Measurements from ENCODE around the gene UBA6. TPM values are rescaled to one million over a fixed set of nuclear protein-coding genes. Genes with fewer than 3 reads are reported as not detected.

The UBA6 gene
- total RNA-seq, 1 experiment from 2014 or later: 72.2 TPM

GRCh38 chr4:67704843-67705242 lies 3.9 kb upstream of the UBA6 start:
- Histone ChIP-seq H2BK20ac (ENCODE audit: low read depth, low read length, poor library complexity, severe bottlenecking) (no peak overlapping the region), H3K27ac (ENCODE audit: insufficient read length, low read depth, low read length) (no peak overlapping the region), H3K4me2 (ENCODE audit: insufficient read depth, insufficient read length, low read length) (no peak overlapping the region), H3K79me1 (ENCODE audit: insufficient read depth, low read depth, low read length, poor library complexity, severe bottlenecking) (peaks cover 2% of the 10 kb centered on the region), H3K4me1 (ENCODE audit: insufficient read depth, low read length) (no peaks in the 10 kb centered on the region), H3K27me3 (ENCODE audit: insufficient read depth, low read length) (no peaks in the 10 kb centered on the region), H2AFZ (ENCODE audit: low read length) (no peak overlapping the region), H4K5ac (ENCODE audit: insufficient read length, low read depth, low read length) (no peak overlapping the region), H2BK120ac (ENCODE audit: low read depth, low read length, poor library complexity, severe bottlenecking) (no peak overlapping the region), H3K9ac (ENCODE audit: extremely low read depth, insufficient read length, low read length) (no peak overlapping the region), H2BK15ac (ENCODE audit: low read depth, low read length) (no peak overlapping the region), H3K4ac (ENCODE audit: low read depth, low read length) (no peak overlapping the region), H2BK12ac (ENCODE audit: insufficient read length, low read depth, low read length) (no peak overlapping the region), H2AK5ac (ENCODE audit: insufficient read length, low read length) (no peak overlapping the region), H4K91ac (ENCODE audit: insufficient read length, low read depth, low read length) (no peak overlapping the region), H3K23ac (ENCODE audit: insufficient read length, low read depth, low read length) (no peak overlapping the region), H4K8ac (replicated peaks; ENCODE audit: insufficient read length, low read depth, low read length) (no peak overlapping the region), H3K9me3 (ENCODE audit: control insufficient read depth, low read depth, low read length) (no peaks in the 10 kb centered on the region), H3K14ac (ENCODE audit: insufficient read depth, low read length) (no peak overlapping the region), H3K18ac (ENCODE audit: insufficient read length, low read depth, low read length) (no peak overlapping the region), H4K20me1 (ENCODE audit: control insufficient read depth, insufficient read depth, insufficient read length) (no peaks in the 10 kb centered on the region), H3K79me2 (ENCODE audit: insufficient read depth, low read length) (peaks cover 3% of the 10 kb centered on the region), H3T11ph (ENCODE audit: low read length) (no peak overlapping the region), H3K56ac (ENCODE audit: insufficient read length, low read depth, low read length) (no peak overlapping the region), H2BK5ac (ENCODE audit: insufficient read length, low read length) (no peak overlapping the region), H3K23me2 (ENCODE audit: insufficient read length, low read depth, low read length, poor library complexity, severe bottlenecking) (no peaks in the 10 kb centered on the region)
- H3K9me3 Mint-ChIP-seq: peaks cover 3 to 5% of the 10 kb centered on the region in 2 experiments; a peak in 4 of 5 replicates
- TF ChIP-seq CTCF (conservative IDR thresholded peaks at IDR 0.05): no peak
- H3K4me3 Mint-ChIP-seq: no peak overlapping the region
- H3K36me3 Mint-ChIP-seq (ENCODE audit: insufficient read depth in 1 of 3, low read depth in 3 of 3): peaks cover 8 to 29% (median 15%) of the 10 kb centered on the region in 3 experiments
- no peaks in the 10 kb centered on the region for H3K27me3 Mint-ChIP-seq (ENCODE audit: low read depth)
- H3K27ac Mint-ChIP-seq: peak overlapping the region in 1 of 3 experiments; percentile 4; a peak in 1 of 7 replicates
- DNase-seq: no peak
- peaks cover 9 to 11% of the 10 kb centered on the region in 2 experiments for H3K4me1 Mint-ChIP-seq
- no CpG with 5 or more reads among the region's 2 CpGs for WGBS (ENCODE audit: extremely low coverage, insufficient read length, low lambda C conversion rate)

Data from H9 (cell line).